DOHH2 (cell line): ENCODE results near the gene GNL3.

Source experiments
- CTCF ChIP-seq: fragments of 200-600 bp; sonication (generic); IDR thresholded peaks from one replicate; pipeline ENCODE4 v1.5.1; 2014; ENCODE audit warnings: antibody characterized with exemption, mild to moderate bottlenecking, low read depth, low read length; ENCODE audit not compliant: poor library complexity, severe bottlenecking
- EZH2phosphoT487 ChIP-seq: fragments of 200-600 bp; sonication (generic); IDR thresholded peaks from 2 replicates; pipeline ENCODE4 v1.6.1; 2017; ENCODE audit warnings: borderline replicate concordance, mild to moderate bottlenecking, antibody characterized with exemption, low read length, moderate library complexity, mixed read lengths

GRCh38 chr3:52660046-52660445, 25.8 kb upstream of the GNL3 start:
- TF ChIP-seq CTCF (no peak), EZH2phosphoT487 (no peak)
